GM23248 (cell line): ENCODE results near the gene ARPC3.
"Not testable (repeated sequence)": the region's sequence is repeated elsewhere in the genome, so short reads cannot be mapped to it uniquely, and the experiment has no call there.

ENCODE experiments used
- EZH2 ChIP-seq: fragments of 200-600 bp; sonication (generic); IDR thresholded peaks from 2 replicates; pipeline ENCODE4 v1.6.1; 2018; ENCODE audit warnings: antibody characterized with exemption, mild to moderate bottlenecking; ENCODE audit not compliant: insufficient read depth, poor library complexity, severe bottlenecking
- EZH2phosphoT487 ChIP-seq: fragments of 200-600 bp; sonication (generic); IDR thresholded peaks from 2 replicates; pipeline ENCODE4 v1.6.1; 2018; ENCODE audit warnings: antibody characterized with exemption, moderate library complexity, mild to moderate bottlenecking, low read depth; ENCODE audit not compliant: insufficient read depth

- not testable (repeated sequence) for TF ChIP-seq EZH2, EZH2phosphoT487
These were observed 33.0 kb downstream of the ARPC3 start for GRCh38 chr12:110417113-110417512.
